Peyer's patch (tissue), 4 donors: ENCODE results near the gene SYPL1.

Experiments used
- CTCF ChIP-seq, 6 experiments: fragments of 450-650 bp in 4 of 6; fragments of 200-600 bp in 2 of 6; sonication (generic) in 1 of 6; IDR thresholded peaks; one replicate each; pipeline ENCODE4 v1.5.1; 2017 to 2019; ENCODE audit warnings: antibody characterized with exemption in 6 of 6, mild to moderate bottlenecking in 3 of 6, moderate library complexity in 1 of 6
- POLR2A ChIP-seq, 2 donors: fragments of 450-650 bp; IDR thresholded peaks; one replicate each; pipeline ENCODE4 v1.5.1; 2017; ENCODE audit warnings: antibody characterized with exemption in 2 of 2, mild to moderate bottlenecking in 2 of 2, moderate library complexity in 2 of 2

- TF ChIP-seq CTCF (IDR thresholded peaks at IDR 0.05): no peak
- TF ChIP-seq POLR2A (IDR thresholded peaks at IDR 0.05): no peak
These were observed 7.3 kb downstream of the SYPL1 start for GRCh38 chr7:106104721-106105260.
